IPS-18a (cell line): ENCODE data around the gene ARHGEF39.
A peak's percentile ranks its signal among the peaks of the same experiment; 100 is the strongest.

Source experiments
- H3K27ac ChIP-seq: one replicate; pipeline ENCODE4 v1.5.1; 2013; ENCODE audit warnings: low read length
- H3K27me3 ChIP-seq: one replicate; pipeline ENCODE4 v1.6.1; 2013; ENCODE audit warnings: mild to moderate bottlenecking, low read length; ENCODE audit not compliant: control insufficient read depth, insufficient read depth
- H3K36me3 ChIP-seq: one replicate; pipeline ENCODE4 v1.6.1; 2013; ENCODE audit warnings: low read depth, low read length; ENCODE audit not compliant: control insufficient read depth
- H3K4me1 ChIP-seq: one replicate; pipeline ENCODE4 v1.6.1; 2013; ENCODE audit warnings: low read depth, low read length; ENCODE audit not compliant: control insufficient read depth
- H3K4me3 ChIP-seq: one replicate; pipeline ENCODE4 v1.5.1; 2013; ENCODE audit warnings: low read length
- H3K9ac ChIP-seq: one replicate; pipeline ENCODE4 v1.6.1; 2013; ENCODE audit warnings: mild to moderate bottlenecking, low read length, moderate library complexity
- H3K9me3 ChIP-seq: one replicate; pipeline ENCODE4 v1.6.1; 2013; ENCODE audit warnings: low read depth, low read length; ENCODE audit not compliant: control insufficient read depth

The ARHGEF39 gene

DNA sequence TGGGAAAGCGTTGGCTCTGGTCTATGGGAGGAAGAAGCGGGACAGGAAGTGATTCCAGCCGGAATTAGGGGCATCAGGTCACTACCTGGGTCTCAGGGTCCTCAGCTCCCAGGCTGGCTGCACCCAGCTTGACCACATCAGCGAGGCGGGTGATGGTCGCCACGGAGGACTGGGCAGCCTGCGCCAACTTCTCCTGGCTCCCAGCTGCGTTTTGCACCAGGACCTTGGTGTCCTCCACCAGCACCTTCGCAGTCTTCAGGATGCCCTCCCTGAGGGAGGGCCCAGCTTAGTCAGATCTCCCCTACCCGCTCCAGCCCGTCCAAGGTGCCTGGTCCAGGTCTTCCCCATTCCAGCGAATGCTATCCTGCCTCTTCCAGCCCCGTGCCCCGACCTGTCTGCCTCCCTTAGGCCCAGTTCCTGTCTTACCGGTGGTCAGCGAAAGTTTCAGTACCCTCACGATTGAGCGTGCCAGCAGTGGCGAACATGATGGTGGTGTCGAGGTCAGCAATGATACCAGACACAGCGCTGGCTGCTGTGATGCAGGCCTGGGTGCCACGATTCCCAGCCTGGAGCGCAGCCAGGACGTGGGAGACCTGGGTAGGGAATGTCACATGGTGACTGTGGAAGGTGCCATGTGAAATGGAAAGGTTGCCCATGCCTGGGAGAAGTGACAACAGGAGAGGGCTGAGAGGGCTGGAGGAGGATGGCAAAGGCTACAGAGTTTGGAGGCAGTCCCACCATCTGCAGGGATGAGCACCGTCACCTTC is 39.1 kb upstream of the ARHGEF39 start:
- no peaks in the 10 kb centered on the region for H3K4me1 ChIP-seq
- H3K9ac ChIP-seq, result no peak overlapping the region
- no peaks in the 10 kb centered on the region for H3K9me3 ChIP-seq
- H3K36me3 ChIP-seq, result peaks cover 98% of the 10 kb centered on the region
- H3K4me3 ChIP-seq, result no peak overlapping the region
- H3K27ac ChIP-seq, result no peak overlapping the region
- H3K27me3 ChIP-seq, result no peaks in the 10 kb centered on the region

GRCh38 chr9:35702696-35703095 is 37.7 kb upstream of the ARHGEF39 start:
- no peaks in the 10 kb centered on the region for H3K27me3 ChIP-seq
- peaks cover 98% of the 10 kb centered on the region for H3K36me3 ChIP-seq
- H3K9me3 ChIP-seq, result no peaks in the 10 kb centered on the region
- no peak overlapping the region for H3K9ac ChIP-seq
- H3K4me1 ChIP-seq, result no peaks in the 10 kb centered on the region
- H3K27ac ChIP-seq, result no peak overlapping the region
- no peak overlapping the region for H3K4me3 ChIP-seq

- H3K9me3 ChIP-seq, result no peaks in the 10 kb centered on the region
- H3K9ac ChIP-seq, result no peak overlapping the region
- no peaks in the 10 kb centered on the region for H3K4me1 ChIP-seq
- no peaks in the 10 kb centered on the region for H3K27me3 ChIP-seq
- peaks cover 90% of the 10 kb centered on the region for H3K36me3 ChIP-seq
- no peak overlapping the region for H3K27ac ChIP-seq
- H3K4me3 ChIP-seq, result no peak overlapping the region
Observed at GRCh38 chr9:35700942-35701341, 35.9 kb upstream of the ARHGEF39 start.

DNA sequence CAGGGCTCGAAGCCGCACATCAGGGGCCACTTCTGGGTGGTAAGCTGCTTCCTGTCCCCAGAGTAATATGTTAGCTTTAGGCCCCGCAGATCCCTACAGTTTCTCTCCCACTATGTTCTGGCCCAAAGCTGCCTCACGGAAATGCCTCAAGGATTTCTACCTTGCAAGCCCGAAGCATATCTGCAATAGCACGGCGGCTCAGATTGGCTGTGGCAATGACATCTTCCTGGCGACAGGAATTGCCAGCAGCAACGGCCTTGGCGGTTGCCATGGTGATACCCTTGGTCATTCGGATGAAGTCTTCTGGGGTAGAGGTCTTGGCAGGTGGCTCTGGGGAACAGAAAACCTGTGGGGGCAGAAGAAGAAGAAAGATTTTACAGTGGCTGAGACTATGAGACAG is 35.0 kb upstream of the ARHGEF39 start:
- H3K27me3 ChIP-seq, result no peaks in the 10 kb centered on the region
- no peak overlapping the region for H3K9ac ChIP-seq
- no peak overlapping the region for H3K27ac ChIP-seq
- H3K4me3 ChIP-seq, result no peak overlapping the region
- H3K36me3 ChIP-seq, result peaks cover 81% of the 10 kb centered on the region
- H3K4me1 ChIP-seq, result no peaks in the 10 kb centered on the region
- H3K9me3 ChIP-seq, result no peaks in the 10 kb centered on the region

DNA sequence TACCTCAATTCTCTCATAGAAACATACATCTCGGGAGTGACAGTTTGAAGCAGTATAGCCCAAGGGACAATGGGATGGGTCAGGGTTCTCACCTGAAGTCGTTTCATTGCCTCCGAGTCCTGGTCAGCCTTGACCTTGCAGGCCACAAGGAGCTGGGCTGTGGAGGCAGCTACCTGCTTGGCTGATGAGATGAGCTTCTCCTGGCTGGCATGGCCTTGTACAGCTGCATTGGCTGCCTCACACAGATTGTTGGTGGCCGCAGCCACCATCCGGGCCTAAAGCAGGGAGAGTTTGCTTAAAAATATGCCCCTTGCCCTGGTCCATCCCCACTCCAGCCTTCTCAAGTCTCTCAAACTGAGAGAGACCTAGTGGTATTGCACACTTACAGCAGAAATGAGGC is 33.2 kb upstream of the ARHGEF39 start:
- H3K36me3 ChIP-seq, result peaks cover 63% of the 10 kb centered on the region
- no peaks in the 10 kb centered on the region for H3K4me1 ChIP-seq
- H3K27ac ChIP-seq, result no peak overlapping the region
- H3K4me3 ChIP-seq, result no peak overlapping the region
- no peaks in the 10 kb centered on the region for H3K27me3 ChIP-seq
- no peaks in the 10 kb centered on the region for H3K9me3 ChIP-seq
- no peak overlapping the region for H3K9ac ChIP-seq

DNA sequence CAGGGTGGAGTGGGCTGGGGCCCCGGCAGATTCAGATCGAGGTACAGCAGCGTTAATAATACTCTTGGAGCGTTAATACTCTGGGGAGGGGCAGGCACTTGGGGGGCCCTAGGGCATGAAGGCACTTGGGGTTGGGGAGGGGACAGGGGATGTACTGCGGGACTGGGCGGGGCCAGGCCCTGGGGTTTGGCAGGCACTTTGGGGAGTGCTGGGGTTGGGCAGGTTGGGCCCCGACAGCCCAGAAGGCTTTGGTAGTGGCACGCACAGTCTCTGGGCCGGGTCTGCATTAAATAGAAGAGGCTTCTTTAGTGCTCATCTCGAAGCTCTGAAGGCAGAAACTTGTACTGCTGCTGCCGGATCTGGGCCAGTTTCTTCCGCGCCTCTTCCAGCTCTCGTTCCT is 32.5 kb upstream of the ARHGEF39 start:
- no peaks in the 10 kb centered on the region for H3K9me3 ChIP-seq

GRCh38 chr9:35696520-35697215 is 31.7 kb upstream of the ARHGEF39 start:
- Histone ChIP-seq H3K36me3 (peaks cover 49% of the 10 kb centered on the region), H3K27ac (no peak overlapping the region), H3K27me3 (no peaks in the 10 kb centered on the region), H3K4me1 (no peaks in the 10 kb centered on the region), H3K9ac (no peak overlapping the region), H3K4me3 (no peak overlapping the region), H3K9me3 (no peaks in the 10 kb centered on the region)

More for the DNA sequence above, 32.5 kb upstream of the ARHGEF39 start:
- peaks cover 55% of the 10 kb centered on the region for H3K36me3 ChIP-seq
- no peak overlapping the region for H3K27ac ChIP-seq
- H3K27me3 ChIP-seq, result no peaks in the 10 kb centered on the region
- no peak overlapping the region for H3K4me3 ChIP-seq
- H3K4me1 ChIP-seq, result no peaks in the 10 kb centered on the region
- no peak overlapping the region for H3K9ac ChIP-seq

- no peaks in the 10 kb centered on the region for H3K27me3 ChIP-seq
- H3K4me3 ChIP-seq, result no peak overlapping the region
- no peaks in the 10 kb centered on the region for H3K9me3 ChIP-seq
- H3K36me3 ChIP-seq, result peaks cover 42% of the 10 kb centered on the region
- H3K9ac ChIP-seq, result no peak overlapping the region
- H3K27ac ChIP-seq, result no peak overlapping the region
- no peaks in the 10 kb centered on the region for H3K4me1 ChIP-seq
Observed at GRCh38 chr9:35695943-35696401, 31.0 kb upstream of the ARHGEF39 start.

GRCh38 chr9:35691757-35692301 is 26.8 kb upstream of the ARHGEF39 start:
- peaks cover 8% of the 10 kb centered on the region for H3K36me3 ChIP-seq
- no peaks in the 10 kb centered on the region for H3K27me3 ChIP-seq
- no peaks in the 10 kb centered on the region for H3K9me3 ChIP-seq
- no peak overlapping the region for H3K9ac ChIP-seq
- H3K27ac ChIP-seq, result no peak overlapping the region
- peak overlapping the region; percentile 76 for H3K4me3 ChIP-seq
- peaks cover 4% of the 10 kb centered on the region for H3K4me1 ChIP-seq

DNA sequence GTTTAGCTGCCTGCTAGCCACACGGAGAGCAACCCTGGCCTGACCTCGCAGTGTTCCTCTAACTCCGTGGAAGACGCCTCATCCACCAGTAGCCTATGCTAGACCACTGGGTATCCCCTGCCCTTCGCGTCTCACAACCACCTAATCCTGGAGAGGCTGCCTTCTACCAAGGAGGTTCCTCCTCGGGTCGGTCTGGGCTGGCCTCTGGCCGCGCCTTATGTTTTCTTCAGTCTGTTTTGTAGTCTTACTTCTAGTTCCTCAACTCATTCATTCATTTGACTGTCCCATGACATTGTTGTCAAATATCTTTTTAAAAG is 26.3 kb upstream of the ARHGEF39 start:
- peak overlapping the region; percentile 79 for H3K9ac ChIP-seq
- H3K9me3 ChIP-seq, result no peaks in the 10 kb centered on the region

GRCh38 chr9:35690614-35691333 is 25.8 kb upstream of the ARHGEF39 start:
- H3K9me3 ChIP-seq, result no peaks in the 10 kb centered on the region
- peaks cover 14% of the 10 kb centered on the region for H3K36me3 ChIP-seq
- H3K27me3 ChIP-seq, result no peaks in the 10 kb centered on the region
- H3K27ac ChIP-seq, result no peak overlapping the region
- H3K9ac ChIP-seq, result peak overlapping the region; percentile 79
- H3K4me1 ChIP-seq, result peaks cover 4% of the 10 kb centered on the region
- H3K4me3 ChIP-seq, result peak overlapping the region; percentile 76

More for the DNA sequence above, 26.3 kb upstream of the ARHGEF39 start:
- H3K27me3 ChIP-seq, result no peaks in the 10 kb centered on the region
- H3K4me3 ChIP-seq, result peak overlapping the region; percentile 76
- H3K4me1 ChIP-seq, result peaks cover 4% of the 10 kb centered on the region
- peaks cover 12% of the 10 kb centered on the region for H3K36me3 ChIP-seq
- no peak overlapping the region for H3K27ac ChIP-seq
